Hypothalamus (tissue), 51 donors: ENCODE data around the gene TEKT2.

Experiments
- DNase-seq, 51 donors: peaks; one replicate each; lab custom pipeline; 2025; lab: John Stamatoyannopoulos, UW

The TEKT2 gene

DNA sequence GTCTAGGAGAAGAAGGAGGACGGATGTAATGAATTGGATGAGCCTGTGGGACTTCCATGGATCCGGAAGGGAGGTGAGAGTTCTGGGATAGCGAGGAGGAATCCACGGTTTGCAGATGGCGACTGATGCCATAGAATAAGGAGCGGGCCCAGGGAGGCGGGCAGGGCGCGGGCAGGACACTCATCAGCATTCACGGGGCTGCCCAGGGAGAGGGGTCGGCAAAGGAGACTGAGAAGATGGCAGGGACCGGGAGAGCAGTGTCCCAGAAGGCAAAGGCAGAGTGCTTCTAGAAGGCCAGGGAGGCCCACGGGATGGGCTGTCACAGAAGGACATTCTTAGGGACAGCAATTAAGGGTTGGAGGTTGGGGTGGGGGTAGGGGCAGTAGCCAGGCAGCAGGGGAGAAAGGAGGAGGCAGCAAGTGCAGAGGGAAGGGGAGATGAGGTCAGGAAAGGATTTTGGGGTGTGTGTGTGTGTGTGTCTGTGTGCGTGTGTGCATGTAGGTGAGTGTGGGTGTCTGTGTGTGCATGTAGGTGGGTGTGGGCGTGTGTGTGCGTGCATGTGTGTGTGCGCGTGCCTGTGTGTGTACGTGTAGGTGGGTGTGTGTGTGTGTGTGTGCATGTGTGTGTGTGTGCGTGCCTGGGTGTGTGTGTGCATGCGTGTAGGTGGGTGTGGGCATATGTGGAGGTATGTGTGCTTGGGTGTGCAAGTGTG lies 42.3 kb downstream of the TEKT2 start:
- DNase-seq = no peak

DNA sequence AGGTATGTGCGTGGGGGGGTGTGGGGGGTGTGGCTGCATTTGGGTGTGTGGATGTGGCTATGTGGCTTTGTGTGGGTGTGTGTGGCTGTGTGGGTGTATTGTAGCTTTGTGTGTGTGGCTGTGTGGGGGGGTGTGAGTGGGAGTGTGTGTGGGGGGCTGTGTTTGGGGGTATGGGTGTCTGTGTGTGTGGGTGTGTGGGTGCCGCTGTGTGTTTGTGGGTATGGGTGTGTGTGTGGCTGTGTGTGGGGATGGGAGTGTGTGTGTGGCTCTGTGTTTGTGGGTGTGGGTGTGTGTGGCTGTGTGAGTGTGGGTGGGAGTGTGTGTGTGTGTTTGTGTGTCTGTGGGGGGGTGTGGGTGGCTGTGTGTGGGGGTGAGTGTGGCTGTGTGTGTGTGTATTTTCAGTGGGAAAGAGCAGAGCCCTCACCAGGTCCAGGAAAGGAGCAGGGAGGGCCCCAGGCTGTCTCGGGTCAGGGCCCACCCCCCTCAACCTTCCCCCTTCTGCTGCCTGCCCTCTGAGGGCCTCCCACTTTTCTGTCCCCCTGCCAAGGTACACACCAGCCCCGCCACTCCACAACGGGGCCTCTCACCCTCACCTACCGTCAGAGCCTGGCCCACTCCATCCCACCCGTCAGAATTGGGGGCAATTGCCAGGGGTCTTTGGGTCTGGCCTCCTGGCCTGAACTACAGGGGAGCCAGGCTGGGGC lies 43.1 kb downstream of the TEKT2 start:
- no peak for DNase-seq

DNA sequence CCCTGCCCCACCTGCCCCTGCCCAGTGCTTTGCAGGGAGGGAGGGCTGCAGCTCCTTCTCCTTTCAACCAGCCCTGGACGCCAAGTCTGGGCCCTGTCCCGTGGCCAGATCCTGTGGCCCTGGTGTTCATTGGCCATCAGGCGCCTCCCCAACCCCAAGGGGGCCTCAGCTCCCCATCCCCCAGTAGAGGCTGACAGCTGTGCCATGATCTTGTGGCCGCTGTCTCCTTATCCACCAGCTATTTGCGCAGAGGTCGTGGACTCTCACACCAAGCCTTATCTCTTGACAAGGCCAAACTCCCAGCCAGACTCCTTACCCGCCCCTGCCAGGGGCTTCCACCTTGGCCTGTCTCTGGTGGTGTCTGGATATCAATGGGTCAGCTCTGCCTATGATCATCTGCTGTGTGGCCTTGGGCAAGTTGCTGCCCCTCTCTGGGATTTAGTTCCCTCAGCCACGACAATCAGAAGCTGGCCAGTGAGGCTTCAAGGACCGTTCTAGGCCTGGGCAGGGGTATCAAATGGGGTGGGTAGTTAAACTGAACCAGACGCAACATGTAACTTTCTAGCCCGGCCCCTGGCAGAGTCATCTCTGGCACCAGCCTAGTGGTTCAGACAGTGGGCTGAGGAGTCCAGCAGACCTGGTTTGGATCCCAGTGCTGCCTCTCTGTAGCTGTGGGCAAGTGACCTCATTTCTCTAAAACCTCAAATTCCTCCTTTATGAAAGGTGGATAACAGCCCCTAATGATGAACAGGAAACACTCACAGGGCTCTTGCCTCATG lies 44.4 kb downstream of the TEKT2 start:
- DNase-seq = no peak

DNA sequence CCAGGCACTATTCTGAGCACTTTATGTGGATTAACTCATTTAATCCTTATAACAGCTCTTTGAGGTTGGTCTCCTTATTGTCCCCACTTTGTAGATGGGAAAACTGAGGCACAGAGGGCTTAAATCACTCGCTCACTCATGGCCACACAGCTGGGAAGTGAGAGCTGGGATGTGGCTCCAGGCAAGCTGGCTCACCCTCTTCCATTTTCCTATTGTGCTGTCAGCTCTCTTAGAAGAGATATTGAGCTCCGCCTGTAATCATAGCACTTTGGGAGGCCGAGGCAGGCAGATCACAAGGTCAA lies 45.0 kb downstream of the TEKT2 start:
- DNase-seq = no peak

DNA sequence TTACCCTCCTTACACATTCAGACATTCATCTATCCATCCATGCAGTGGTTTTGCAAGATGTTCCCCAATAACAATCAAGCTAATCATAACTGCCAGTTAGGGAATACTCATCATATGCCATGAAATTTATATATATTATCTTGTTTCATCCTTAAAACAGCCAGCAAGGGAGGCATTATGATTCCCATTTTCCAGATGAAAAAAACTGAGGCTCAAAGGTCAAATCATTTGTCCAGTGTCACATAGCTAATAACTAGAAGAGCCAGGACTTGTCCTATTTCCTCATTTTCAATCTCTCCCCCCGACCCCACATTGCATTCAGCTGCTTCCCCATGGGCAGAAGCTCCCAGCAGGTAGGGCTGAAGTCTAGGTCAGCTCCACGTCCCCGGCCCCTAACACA lies 48.1 kb downstream of the TEKT2 start:
- DNase-seq = no peak

DNA sequence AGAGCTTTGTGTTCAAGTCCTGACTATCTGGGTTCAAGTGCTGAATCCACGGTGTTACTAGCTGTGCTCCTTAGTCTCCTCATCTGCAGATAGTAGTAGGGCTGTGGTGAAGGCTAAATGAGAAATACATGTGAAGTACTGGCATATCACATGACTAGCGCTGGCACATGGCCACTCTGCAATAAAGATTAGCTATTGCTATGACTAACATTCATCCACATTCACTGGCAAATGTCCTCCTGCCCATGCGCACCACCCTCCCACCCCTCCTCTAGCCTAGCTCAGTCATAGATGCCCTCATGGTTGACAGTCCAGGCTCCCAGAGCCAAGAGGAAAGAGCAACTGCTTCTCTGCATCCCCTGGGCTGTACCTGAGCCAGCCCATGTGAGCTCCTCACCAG lies 49.6 kb downstream of the TEKT2 start:
- peak in 1 of 51 donors; percentile 70 for DNase-seq

DNA sequence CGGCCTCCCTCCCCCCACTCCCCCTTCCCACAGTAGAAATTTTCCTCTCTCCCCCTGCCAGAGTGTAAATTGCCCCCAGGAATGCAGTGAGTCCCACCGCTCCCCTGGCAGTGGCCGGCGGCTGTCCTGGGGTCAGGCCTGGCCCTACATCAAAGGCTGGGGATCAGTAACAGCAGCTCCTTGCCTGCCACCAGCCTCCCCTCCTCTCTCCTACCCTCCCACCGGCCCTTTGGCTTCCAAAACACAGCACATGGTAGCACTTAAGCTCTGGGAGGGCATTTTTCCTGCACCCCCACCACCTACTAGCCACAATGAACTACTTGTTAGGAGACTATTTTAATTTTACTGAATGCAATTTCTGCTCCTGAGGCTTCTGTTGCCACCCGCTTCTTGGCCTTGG lies 50.1 kb downstream of the TEKT2 start:
- DNase-seq = no peak

DNA sequence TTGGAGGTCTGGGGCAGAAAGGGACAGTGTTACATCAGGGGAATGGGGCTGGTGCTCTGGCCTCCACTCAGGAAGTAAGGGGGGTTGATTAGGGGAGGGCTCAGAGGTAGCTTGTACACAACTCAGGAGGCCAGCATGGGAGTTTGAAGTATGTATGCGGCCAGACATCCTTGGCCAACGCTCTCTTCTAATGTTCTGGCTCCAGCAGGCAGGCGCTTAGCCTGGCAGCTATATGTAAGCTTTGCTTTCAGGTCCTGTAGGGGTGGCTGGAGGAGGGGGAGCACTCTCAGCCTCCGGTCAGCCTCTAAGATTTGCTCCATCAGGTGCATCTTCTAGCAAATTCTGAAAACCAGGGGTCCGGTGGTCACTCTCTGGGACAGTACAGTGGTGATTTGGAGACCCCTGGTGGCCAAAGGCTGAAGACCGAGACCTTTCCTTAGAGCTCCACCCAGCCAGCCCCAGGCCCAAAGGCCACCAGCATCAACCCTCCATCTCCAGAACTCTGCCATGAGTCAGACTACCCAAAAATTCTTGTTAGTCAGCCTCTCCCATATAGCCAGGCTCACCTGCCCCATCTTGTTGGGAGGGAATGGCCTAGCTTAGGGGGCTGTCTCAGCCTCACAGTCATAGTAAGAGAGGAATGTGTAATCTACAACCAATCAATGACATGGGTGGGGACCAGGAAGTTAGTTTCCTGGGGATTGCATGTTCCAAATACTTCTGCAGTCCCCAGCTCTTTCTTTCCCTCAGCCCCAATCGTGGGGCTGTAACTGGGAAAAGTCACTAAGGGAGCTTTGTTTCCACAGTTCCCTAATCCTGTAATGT lies 50.8 kb downstream of the TEKT2 start:
- peak in 34 of 51 donors; percentile 10 to 74 (median 38) for DNase-seq

DNA sequence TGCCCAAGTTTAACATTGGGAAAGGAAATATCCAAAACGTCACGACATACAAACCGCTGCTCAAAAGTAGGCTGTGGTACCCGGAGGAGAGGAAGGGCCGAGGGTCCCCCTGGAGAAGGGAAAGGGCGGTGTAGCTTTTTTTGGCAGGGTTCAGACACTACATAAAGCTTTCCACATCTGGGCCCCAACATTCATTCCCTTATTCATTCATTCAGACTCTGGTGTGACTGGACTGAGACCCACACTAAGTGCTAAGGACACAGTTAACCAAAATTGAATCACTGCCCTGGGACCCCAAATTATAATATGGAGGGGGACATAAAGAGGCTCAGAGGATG lies 51.4 kb downstream of the TEKT2 start:
- no peak for DNase-seq

DNA sequence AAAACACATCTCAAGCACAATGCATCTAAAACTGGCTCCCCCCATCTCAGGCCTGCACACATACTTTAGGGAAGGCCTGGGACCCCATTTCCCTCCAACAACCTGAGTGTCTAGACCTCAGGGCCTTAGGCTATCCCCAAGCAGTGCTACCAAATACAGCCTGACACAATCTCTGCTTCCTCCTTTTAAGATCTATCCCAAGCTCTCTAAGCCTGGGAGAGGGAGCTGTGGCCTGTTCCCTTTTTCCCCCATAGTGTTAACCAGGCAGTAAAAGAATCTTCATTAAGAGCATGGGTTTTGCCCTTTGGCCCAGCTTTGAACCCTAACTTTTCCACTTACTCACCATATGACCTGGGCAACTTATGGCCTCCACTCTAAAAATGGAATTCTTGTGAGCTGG lies 51.9 kb downstream of the TEKT2 start:
- no peak for DNase-seq

DNA sequence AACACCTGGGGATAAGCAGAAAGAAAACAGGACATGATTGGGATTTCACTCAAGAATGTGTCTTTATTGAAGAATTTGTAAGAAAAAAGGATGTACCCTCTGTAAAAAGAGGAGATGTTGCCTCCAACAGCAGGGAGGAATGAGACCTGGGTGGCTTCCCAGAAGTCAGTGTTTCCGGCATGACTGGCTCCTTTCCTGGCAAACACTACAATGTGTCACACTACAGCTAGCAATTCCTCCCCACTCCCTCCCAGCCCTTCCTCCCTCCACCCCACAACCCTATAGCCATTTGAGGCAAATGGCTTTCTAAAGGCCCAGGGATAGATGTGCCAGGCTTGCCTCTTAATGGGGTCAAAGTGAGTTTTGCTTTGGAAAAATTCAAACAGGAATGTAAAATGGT lies 52.6 kb downstream of the TEKT2 start:
- DNase-seq = peak in 6 of 51 donors; percentile 17 to 51 (median 36)

DNA sequence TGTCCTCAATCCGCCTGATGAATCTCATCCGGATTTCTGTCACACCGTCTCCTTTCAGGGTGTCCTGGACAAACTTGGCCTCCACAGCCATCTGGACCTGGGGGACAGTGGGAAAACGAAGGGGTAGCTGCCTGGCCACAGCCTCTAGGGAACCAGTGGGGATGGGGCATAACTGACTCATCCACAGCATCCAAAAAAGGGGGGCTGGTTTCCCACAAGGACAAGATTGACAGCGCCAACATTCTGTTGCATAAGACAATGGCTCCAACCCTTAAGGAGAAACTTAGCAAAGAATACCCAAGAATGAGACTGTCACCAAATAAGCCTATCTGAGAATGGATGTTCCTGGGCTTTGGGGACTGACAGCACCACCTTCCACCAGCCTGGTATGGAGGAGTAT lies 53.3 kb downstream of the TEKT2 start:
- no peak for DNase-seq

DNA sequence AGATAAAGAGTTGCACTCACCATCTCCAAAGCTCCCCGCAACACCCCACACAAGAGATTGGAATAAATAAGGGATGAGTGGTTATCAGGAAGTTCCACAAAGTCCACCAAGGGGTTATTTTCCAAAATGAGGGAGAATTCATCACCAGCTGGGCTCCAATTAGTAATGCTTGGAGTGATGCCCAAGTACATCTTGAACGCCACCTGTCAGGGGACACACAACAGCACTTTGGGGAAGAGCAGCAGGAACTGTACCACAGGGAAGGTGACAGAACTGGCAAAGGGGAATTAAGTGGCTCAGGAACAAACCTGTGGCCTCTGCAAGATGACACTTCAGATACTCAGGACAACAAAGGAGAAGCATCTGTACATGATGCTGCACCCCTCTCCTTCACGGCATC lies 53.9 kb downstream of the TEKT2 start:
- no peak for DNase-seq
